Epithelial cell of umbilical artery (primary cell): ENCODE measurements around the gene SMARCB1. TPM values are rescaled to one million over a fixed set of nuclear protein-coding genes. Genes with fewer than 3 reads are reported as not detected.

Experiments
- total RNA-seq: library from RNA; depleted of rRNA; stranded (reverse); fragments of >200 nt; gene quantifications from 2 replicates; pipeline ENCODE4 v1.2.3, GENCODE V29; 2014

Gene SMARCB1
- 23.3 and 30.5 TPM in 2 replicates for total RNA-seq

GRCh38 chr22:23786752-23787599, at the start of gene SMARCB1:
Gene SMARCB1 (plus strand): TSS chr22:23786966. CDS start chr22:23787170, 204 bp downstream.

GRCh38 chr22:23750714-23751440, 35.9 kb upstream of the SMARCB1 start, which contains the start of gene ZNF70:
Gene ZNF70 (minus strand): TSS chr22:23751112. CDS start chr22:23745140, 5,972 bp downstream.

GRCh38 chr22:23754220-23754919, 32.4 kb upstream of the SMARCB1 start, which contains the start of gene VPREB3:
Gene VPREB3 (minus strand): TSS chr22:23754425. CDS start chr22:23754363, 62 bp downstream.

GRCh38 chr22:23762842-23763578, 23.8 kb upstream of the SMARCB1 start, which contains the start of gene C22orf15:
Gene C22orf15 (plus strand): TSS chr22:23762990. CDS start chr22:23763307, 317 bp downstream.

GRCh38 chr22:23767673-23768548, 18.9 kb upstream of the SMARCB1 start, which contains the start of gene CHCHD10:
Gene CHCHD10 (minus strand): TSS chr22:23767972. CDS start chr22:23767874, 98 bp downstream.

GRCh38 chr22:23772649-23773473, 13.9 kb upstream of the SMARCB1 start, which contains the start of gene MMP11:
Gene MMP11 (plus strand): TSS chr22:23772849. CDS start chr22:23772871, 22 bp downstream.

GRCh38 chr22:23838681-23839468, 52.1 kb downstream of the SMARCB1 start, which contains the start of gene DERL3:
Gene DERL3 (minus strand): TSS chr22:23839006. CDS start chr22:23838987, 19 bp downstream.

GRCh38 chr22:23857606-23858483, 71.1 kb downstream of the SMARCB1 start, which contains the start of gene SLC2A11:
Gene SLC2A11 (plus strand): TSS chr22:23857875. CDS start chr22:23858000, 125 bp downstream.

Other genes with a start within 250 kb of the SMARCB1 start
- not detected in 2 replicates for gene IGLL1, start 206.7 kb upstream of the SMARCB1 start, total RNA-seq
- not detected in 2 replicates for gene DRICH1, start 154.6 kb upstream of the SMARCB1 start, total RNA-seq
- not detected in 2 replicates for gene RGL4, start 96.0 kb upstream of the SMARCB1 start, total RNA-seq
- gene ZNF70, start 35.9 kb upstream of the SMARCB1 start, total RNA-seq, result 1.9 and 2.3 TPM in 2 replicates
- gene VPREB3, start 32.5 kb upstream of the SMARCB1 start, total RNA-seq, result not detected in 2 replicates
- 0.46 and 0.97 TPM in 2 replicates for gene C22orf15, start 24.0 kb upstream of the SMARCB1 start, total RNA-seq
- 1.9 and 4.1 TPM in 2 replicates for gene CHCHD10, start 19.0 kb upstream of the SMARCB1 start, total RNA-seq
- 9.4 and 13.3 TPM in 2 replicates for gene MMP11, start 14.1 kb upstream of the SMARCB1 start, total RNA-seq
- 0.32 and 0.46 TPM in 2 replicates for gene DERL3, start 52.0 kb downstream of the SMARCB1 start, total RNA-seq
- gene SLC2A11, start 70.9 kb downstream of the SMARCB1 start, total RNA-seq, result 2.9 and 5.5 TPM in 2 replicates
- 222 and 335 TPM in 2 replicates for gene MIF, start 107.4 kb downstream of the SMARCB1 start, total RNA-seq
- gene GSTT2B, start 174.2 kb downstream of the SMARCB1 start, total RNA-seq, result 1.3 and 9.6 TPM in 2 replicates
- 0.65 TPM in 1 of 2 replicates, not detected in the other for gene DDTL, start 179.9 kb downstream of the SMARCB1 start, total RNA-seq
- gene DDT, start 187.5 kb downstream of the SMARCB1 start, total RNA-seq, result 42.1 and 146 TPM in 2 replicates
- 1.2 TPM in 1 of 2 replicates, not detected in the other for gene GSTT2, start 193.2 kb downstream of the SMARCB1 start, total RNA-seq
- gene GSTT4, start 218.5 kb downstream of the SMARCB1 start, total RNA-seq, result not detected in 2 replicates
- 21.4 and 33.7 TPM in 2 replicates for gene CABIN1, start 224.3 kb downstream of the SMARCB1 start, total RNA-seq